Measurements from ENCODE around the gene NBAS. TPM values are rescaled to one million over a fixed set of nuclear protein-coding genes. Genes with fewer than 3 reads are reported as not detected.

Gene NBAS
- total and polyA plus RNA-seq, 9 donors, result 25.8 to 48.9 (median 43.4) TPM

- no peak overlapping the region for H3K4me3 ChIP-seq
- intact Hi-C loops (cut with DNase I), result no loop called here
- H3K9me3 ChIP-seq, result no peaks in the 10 kb centered on the region
- no peaks in the 10 kb centered on the region for H3K36me3 ChIP-seq
- WGBS, 3 donors, result 58 to 71% (median 59%) methylated on average over 5 of the region's 5 CpGs
- no peak overlapping the region for H3K27ac ChIP-seq
- no peaks in the 10 kb centered on the region for H3K4me1 ChIP-seq (ENCODE audit: insufficient read depth)
- H3K27me3 ChIP-seq, result no peaks in the 10 kb centered on the region
- TF ChIP-seq CTCF (IDR thresholded peaks at IDR 0.05) (no peak), POLR2A (IDR thresholded peaks at IDR 0.05) (no peak), EP300 (IDR thresholded peaks at IDR 0.05) (no peak)
- no peak for DNase-seq
Measured at GRCh38 chr2:15570104-15570503, 9.0 kb upstream of the NBAS start.

- H3K4me1 ChIP-seq (ENCODE audit: insufficient read depth), result no peaks in the 10 kb centered on the region
- H3K27me3 ChIP-seq, result no peaks in the 10 kb centered on the region
- no peak for DNase-seq
- intact Hi-C loops (cut with DNase I), result no loop called here
- no peaks in the 10 kb centered on the region for H3K9me3 ChIP-seq
- H3K4me3 ChIP-seq, result no peak overlapping the region
- no peaks in the 10 kb centered on the region for H3K36me3 ChIP-seq
- no peak overlapping the region for H3K27ac ChIP-seq
- WGBS, 3 donors, result 94 to 96% (median 94%) methylated on average over 12 of the region's 12 CpGs
- no peak for TF ChIP-seq CTCF (IDR thresholded peaks at IDR 0.05)
- no peak for TF ChIP-seq EP300 (IDR thresholded peaks at IDR 0.05)
- no peak for TF ChIP-seq POLR2A (IDR thresholded peaks at IDR 0.05)
Measured at GRCh38 chr2:15568874-15569273, 7.7 kb upstream of the NBAS start.

- Histone ChIP-seq H3K9me3 (no peaks in the 10 kb centered on the region), H3K4me1 (ENCODE audit: insufficient read depth) (no peaks in the 10 kb centered on the region), H3K36me3 (no peaks in the 10 kb centered on the region), H3K27ac (no peak overlapping the region), H3K27me3 (no peaks in the 10 kb centered on the region), H3K4me3 (no peak overlapping the region)
- DNase-seq, result no peak
- intact Hi-C loops (cut with DNase I), result no loop called here
- TF ChIP-seq POLR2A (IDR thresholded peaks at IDR 0.05) (no peak), CTCF (IDR thresholded peaks at IDR 0.05) (no peak), EP300 (IDR thresholded peaks at IDR 0.05) (no peak)
- 89 to 92% (median 89%) methylated on average over 6 of the region's 6 CpGs for WGBS, 3 donors
Measured at GRCh38 chr2:15566912-15567311, 5.8 kb upstream of the NBAS start.

GRCh38 chr2:15565994-15566671, 5.0 kb upstream of the NBAS start:
- 34 to 40% (median 37%) methylated on average over 2 of the region's 2 CpGs for WGBS, 3 donors
- TF ChIP-seq POLR2A (IDR thresholded peaks at IDR 0.05) (no peak), EP300 (IDR thresholded peaks at IDR 0.05) (no peak), CTCF (IDR thresholded peaks at IDR 0.05) (no peak)
- intact Hi-C loops (cut with DNase I), result no loop called here

More at GRCh38 chr2:15565994-15566671, 5.0 kb upstream of the NBAS start:
- no peaks in the 10 kb centered on the region for H3K36me3 ChIP-seq
- no peaks in the 10 kb centered on the region for H3K4me1 ChIP-seq (ENCODE audit: insufficient read depth)
- no peak overlapping the region for H3K27ac ChIP-seq
- no peaks in the 10 kb centered on the region for H3K9me3 ChIP-seq
- no peaks in the 10 kb centered on the region for H3K27me3 ChIP-seq
- H3K4me3 ChIP-seq, result no peak overlapping the region
- DNase-seq, result no peak

Data from ovary (tissue), 9 donors.